Measurements from ENCODE around the gene SAMD14. TPM values are rescaled to one million over a fixed set of nuclear protein-coding genes. Genes with fewer than 3 reads are reported as not detected.

The SAMD14 gene
- total RNA-seq, 1 experiment from 2014 or later, result 5.9 TPM

DNA sequence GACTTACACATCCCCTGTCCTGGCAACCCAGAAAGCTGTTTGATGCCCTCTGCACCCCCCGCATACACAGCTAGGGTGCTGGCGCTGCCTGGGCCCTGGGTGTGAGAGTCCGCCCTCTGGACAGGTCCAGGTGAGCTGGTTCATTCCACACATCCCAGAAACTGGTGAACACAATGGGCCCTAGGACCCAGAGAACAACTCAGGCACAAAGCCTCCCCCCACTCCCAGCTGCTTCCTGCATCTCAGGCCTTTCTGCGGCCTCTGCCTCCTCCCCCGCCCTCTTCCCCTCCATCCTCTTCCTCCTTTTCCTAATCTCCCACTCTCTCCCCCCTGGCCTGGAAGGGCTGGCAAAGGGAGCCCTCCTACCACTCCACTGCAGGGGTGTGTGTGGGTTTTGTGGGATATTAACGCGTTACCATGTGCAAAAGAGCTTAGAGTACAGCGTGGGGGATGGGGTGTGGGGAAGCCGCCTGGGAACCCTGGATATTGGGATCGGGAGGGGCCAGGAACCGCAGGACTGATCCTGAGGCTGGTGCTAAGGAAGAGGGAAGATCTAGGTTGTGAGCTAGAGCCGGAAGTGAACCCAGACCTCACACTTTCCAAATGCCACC is 22.1 kb upstream of the SAMD14 start:
- CTCF ChIA-PET, result interaction anchor here (0.8 to 6.2 kb wide), 24 partner anchors 9 to 246 kb away, joined by 3 to 52 read pairs (median 8); partner anchors contain the start of genes LRRC59, PDK2, SAMD14 and SGCA
- peak overlapping the region; percentile 70 for H3K27ac Mint-ChIP-seq
- H3K27me3 Mint-ChIP-seq (ENCODE audit: low read depth), result peaks cover 19% of the 10 kb centered on the region
- H3K9me3 Mint-ChIP-seq, result no peaks in the 10 kb centered on the region
- POLR2A ChIA-PET, result interaction anchor here (1.1 to 1.9 kb wide), 3 partner anchors 9 to 51 kb away, joined by 3 to 22 read pairs (median 4); no protein-coding TSS in a partner anchor
- ATAC-seq, result peak; percentile 66
- peak overlapping the region; percentile 75 for H3K4me3 Mint-ChIP-seq
- H3K36me3 Mint-ChIP-seq, result no peaks in the 10 kb centered on the region
- peaks cover 32% of the 10 kb centered on the region for H3K4me1 Mint-ChIP-seq
- DNase-seq (ENCODE audit: low spot score), result peak; percentile 82
- TF ChIP-seq MLX (CRISPR knock-in tag; IDR thresholded peaks at IDR 0.05), result no peak
- no peak for TF ChIP-seq ESRRA (CRISPR knock-in tag; IDR thresholded peaks at IDR 0.05; ENCODE audit: borderline replicate concordance)
- no peak for TF ChIP-seq ZNF232 (CRISPR knock-in tag; IDR thresholded peaks at IDR 0.05)
- no peak for TF ChIP-seq SMAD4 (CRISPR knock-in tag; IDR thresholded peaks at IDR 0.05)
- no peak for TF ChIP-seq JUN (CRISPR knock-in tag; IDR thresholded peaks at IDR 0.05)
- TF ChIP-seq ELF4 (CRISPR knock-in tag; IDR thresholded peaks at IDR 0.05; ENCODE audit: low read depth), result no peak
- no peak for TF ChIP-seq GTF2I (CRISPR knock-in tag; conservative IDR thresholded peaks at IDR 0.05)
- TF ChIP-seq TEAD4 (CRISPR knock-in tag; IDR thresholded peaks at IDR 0.05), result no peak
- no peak for TF ChIP-seq JAZF1 (CRISPR knock-in tag; IDR thresholded peaks at IDR 0.05)
- TF ChIP-seq, protein P1, sequence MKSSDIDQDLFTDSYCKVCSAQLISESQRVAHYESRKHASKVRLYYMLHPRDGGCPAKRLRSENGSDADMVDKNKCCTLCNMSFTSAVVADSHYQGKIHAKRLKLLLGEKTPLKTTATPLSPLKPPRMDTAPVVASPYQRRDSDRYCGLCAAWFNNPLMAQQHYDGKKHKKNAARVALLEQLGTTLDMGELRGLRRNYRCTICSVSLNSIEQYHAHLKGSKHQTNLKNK (CRISPR knock-in tag; IDR thresholded peaks at IDR 0.05), result no peak
- TF ChIP-seq, protein P2, sequence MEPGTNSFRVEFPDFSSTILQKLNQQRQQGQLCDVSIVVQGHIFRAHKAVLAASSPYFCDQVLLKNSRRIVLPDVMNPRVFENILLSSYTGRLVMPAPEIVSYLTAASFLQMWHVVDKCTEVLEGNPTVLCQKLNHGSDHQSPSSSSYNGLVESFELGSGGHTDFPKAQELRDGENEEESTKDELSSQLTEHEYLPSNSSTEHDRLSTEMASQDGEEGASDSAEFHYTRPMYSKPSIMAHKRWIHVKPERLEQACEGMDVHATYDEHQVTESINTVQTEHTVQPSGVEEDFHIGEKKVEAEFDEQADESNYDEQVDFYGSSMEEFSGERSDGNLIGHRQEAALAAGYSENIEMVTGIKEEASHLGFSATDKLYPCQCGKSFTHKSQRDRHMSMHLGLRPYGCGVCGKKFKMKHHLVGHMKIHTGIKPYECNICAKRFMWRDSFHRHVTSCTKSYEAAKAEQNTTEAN (CRISPR knock-in tag; IDR thresholded peaks at IDR 0.05), result no peak
- no peak for TF ChIP-seq FOXJ3 (CRISPR knock-in tag; IDR thresholded peaks at IDR 0.05; ENCODE audit: borderline replicate concordance)
- peak; percentile 66; the same call in 1 of the 2 replicates for TF ChIP-seq FOXK1 (CRISPR knock-in tag; IDR thresholded peaks at IDR 0.05)
- TF ChIP-seq OVOL2 (CRISPR knock-in tag; IDR thresholded peaks at IDR 0.05; ENCODE audit: borderline replicate concordance), result no peak
- peak; percentile 71; the same call in 1 of the 2 replicates for TF ChIP-seq PRDM15 (CRISPR knock-in tag; IDR thresholded peaks at IDR 0.05)
- TF ChIP-seq IRF2 (CRISPR knock-in tag; IDR thresholded peaks at IDR 0.05; ENCODE audit: borderline replicate concordance, low read depth), result no peak
- TF ChIP-seq, protein P3, sequence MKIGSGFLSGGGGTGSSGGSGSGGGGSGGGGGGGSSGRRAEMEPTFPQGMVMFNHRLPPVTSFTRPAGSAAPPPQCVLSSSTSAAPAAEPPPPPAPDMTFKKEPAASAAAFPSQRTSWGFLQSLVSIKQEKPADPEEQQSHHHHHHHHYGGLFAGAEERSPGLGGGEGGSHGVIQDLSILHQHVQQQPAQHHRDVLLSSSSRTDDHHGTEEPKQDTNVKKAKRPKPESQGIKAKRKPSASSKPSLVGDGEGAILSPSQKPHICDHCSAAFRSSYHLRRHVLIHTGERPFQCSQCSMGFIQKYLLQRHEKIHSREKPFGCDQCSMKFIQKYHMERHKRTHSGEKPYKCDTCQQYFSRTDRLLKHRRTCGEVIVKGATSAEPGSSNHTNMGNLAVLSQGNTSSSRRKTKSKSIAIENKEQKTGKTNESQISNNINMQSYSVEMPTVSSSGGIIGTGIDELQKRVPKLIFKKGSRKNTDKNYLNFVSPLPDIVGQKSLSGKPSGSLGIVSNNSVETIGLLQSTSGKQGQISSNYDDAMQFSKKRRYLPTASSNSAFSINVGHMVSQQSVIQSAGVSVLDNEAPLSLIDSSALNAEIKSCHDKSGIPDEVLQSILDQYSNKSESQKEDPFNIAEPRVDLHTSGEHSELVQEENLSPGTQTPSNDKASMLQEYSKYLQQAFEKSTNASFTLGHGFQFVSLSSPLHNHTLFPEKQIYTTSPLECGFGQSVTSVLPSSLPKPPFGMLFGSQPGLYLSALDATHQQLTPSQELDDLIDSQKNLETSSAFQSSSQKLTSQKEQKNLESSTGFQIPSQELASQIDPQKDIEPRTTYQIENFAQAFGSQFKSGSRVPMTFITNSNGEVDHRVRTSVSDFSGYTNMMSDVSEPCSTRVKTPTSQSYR (CRISPR knock-in tag; IDR thresholded peaks at IDR 0.05), result peak; percentile 88
- TF ChIP-seq, protein P4, sequence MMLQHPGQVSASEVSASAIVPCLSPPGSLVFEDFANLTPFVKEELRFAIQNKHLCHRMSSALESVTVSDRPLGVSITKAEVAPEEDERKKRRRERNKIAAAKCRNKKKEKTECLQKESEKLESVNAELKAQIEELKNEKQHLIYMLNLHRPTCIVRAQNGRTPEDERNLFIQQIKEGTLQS (CRISPR knock-in tag; conservative IDR thresholded peaks at IDR 0.05), result no peak
- TF ChIP-seq MYBL2 (CRISPR knock-in tag; IDR thresholded peaks at IDR 0.05), result no peak
- TF ChIP-seq NFE2L1 (CRISPR knock-in tag; IDR thresholded peaks at IDR 0.05), result no peak
- TF ChIP-seq PRRX2 (CRISPR knock-in tag; IDR thresholded peaks at IDR 0.05), result no peak
- no peak for TF ChIP-seq PREB (CRISPR knock-in tag; IDR thresholded peaks at IDR 0.05; ENCODE audit: borderline replicate concordance)
- TF ChIP-seq, protein P5, sequence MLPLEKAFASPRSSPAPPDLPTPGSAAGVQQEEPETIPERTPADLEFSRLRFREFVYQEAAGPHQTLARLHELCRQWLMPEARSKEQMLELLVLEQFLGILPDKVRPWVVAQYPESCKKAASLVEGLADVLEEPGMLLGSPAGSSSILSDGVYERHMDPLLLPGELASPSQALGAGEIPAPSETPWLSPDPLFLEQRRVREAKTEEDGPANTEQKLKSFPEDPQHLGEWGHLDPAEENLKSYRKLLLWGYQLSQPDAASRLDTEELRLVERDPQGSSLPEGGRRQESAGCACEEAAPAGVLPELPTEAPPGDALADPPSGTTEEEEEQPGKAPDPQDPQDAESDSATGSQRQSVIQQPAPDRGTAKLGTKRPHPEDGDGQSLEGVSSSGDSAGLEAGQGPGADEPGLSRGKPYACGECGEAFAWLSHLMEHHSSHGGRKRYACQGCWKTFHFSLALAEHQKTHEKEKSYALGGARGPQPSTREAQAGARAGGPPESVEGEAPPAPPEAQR (CRISPR knock-in tag; IDR thresholded peaks at IDR 0.05), result no peak

Data from WTC11 (cell line).